Right lung (tissue), 5 donors: ENCODE measurements around the gene GFAP. TPM values are rescaled to one million over a fixed set of nuclear protein-coding genes. Genes with fewer than 3 reads are reported as not detected.

Source experiments
- DNase-seq, 2 donors: peaks; one replicate each; pipeline ENCODE4 v3.0.0-alpha.2; 2013
- polyA plus RNA-seq, 5 donors: library from polyadenylated mRNA; unstranded; fragments of 120-200 nt; gene quantifications; one replicate each; pipeline versions ENCODE4 v1.2.1 to v1.2.3, GENCODE V29; 2013; ENCODE audit warnings: inconsistent platforms in 1 of 5, low replicate concordance in 1 of 5; ENCODE audit not compliant: insufficient read length in 5 of 5, insufficient read depth in 1 of 5

Gene GFAP
- polyA plus RNA-seq, 5 donors, result 0.19 to 0.95 (median 0.58) TPM

DNA sequence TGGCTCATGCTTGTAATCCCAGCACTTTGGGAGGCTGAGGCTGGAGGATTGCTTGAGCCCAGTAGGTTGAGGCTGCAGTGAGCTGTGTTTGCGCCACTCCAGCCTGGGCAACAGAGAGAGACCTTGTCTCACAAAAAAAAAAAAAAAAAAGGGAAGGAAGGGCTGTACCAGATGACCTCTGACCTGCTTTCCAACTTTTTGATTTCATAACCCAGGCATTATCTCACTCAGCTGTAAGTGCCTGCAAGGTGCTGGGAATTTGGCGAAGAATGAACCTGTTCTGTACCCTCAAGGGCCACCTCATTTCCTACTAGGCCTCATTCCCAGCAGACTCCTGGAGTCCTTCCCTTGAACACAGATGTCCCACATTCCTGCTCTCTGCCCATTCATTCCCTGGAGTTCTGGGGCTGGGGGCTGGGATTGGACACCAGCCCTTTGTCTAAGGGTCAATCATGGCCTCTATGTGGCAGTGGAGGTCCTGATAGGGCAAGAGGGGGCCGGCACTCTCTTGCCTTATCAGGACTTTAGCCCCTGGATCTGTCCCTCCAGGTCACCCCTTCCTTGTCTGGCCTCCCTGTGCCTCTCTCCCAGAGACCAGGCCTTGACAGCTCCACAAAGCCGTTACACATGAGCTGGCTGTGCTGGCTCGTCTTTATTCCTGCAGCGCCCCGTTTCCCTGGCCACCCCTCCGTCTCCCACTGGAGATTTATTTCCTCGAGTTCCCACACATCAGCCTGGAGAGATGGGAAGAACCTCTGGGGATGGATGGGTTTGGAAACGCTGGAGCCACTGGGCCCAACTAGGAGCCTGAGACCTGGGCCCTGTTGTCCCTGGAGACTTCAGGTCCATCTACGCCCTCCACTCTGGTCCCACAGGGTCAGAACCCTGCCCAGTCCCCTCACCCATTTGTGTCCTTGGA is 821 bp upstream of the GFAP start:
- no peak for DNase-seq

GRCh38 chr17:44914698-44915271 is 515 bp downstream of the GFAP start:
- no peak for DNase-seq

DNA sequence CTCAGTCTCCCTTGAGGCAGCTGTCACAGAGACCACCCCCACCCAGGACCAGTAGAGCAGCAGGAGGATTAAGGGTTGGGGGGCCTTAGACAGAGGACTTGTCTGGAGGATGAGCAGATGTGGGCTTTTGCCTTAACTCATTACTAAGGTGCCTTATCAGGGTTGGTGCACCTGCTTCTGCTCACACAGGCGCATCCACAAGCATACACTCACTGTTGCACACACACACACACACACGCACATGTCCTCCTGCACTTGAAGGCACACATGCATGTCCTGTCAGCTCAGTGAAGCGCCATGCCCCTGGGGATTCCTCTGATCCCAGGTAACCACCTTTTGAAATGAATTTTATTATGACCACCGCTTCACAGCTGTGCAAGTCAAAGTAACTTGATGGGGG is 1.2 kb downstream of the GFAP start:
- DNase-seq, result no peak

- no peak for DNase-seq
Observed at GRCh38 chr17:44913676-44914075, 1.6 kb downstream of the GFAP start.

- no peak for DNase-seq
Observed at GRCh38 chr17:44912763-44913544, 2.3 kb downstream of the GFAP start.

GRCh38 chr17:44911133-44912001 is 3.9 kb downstream of the GFAP start:
- no peak for DNase-seq

- DNase-seq, result no peak
Observed at GRCh38 chr17:44910231-44911106, 4.8 kb downstream of the GFAP start.

GRCh38 chr17:44909681-44910144 is 5.6 kb downstream of the GFAP start:
- DNase-seq, result no peak

GRCh38 chr17:44908761-44909326 is 6.5 kb downstream of the GFAP start:
- DNase-seq, result no peak

DNA sequence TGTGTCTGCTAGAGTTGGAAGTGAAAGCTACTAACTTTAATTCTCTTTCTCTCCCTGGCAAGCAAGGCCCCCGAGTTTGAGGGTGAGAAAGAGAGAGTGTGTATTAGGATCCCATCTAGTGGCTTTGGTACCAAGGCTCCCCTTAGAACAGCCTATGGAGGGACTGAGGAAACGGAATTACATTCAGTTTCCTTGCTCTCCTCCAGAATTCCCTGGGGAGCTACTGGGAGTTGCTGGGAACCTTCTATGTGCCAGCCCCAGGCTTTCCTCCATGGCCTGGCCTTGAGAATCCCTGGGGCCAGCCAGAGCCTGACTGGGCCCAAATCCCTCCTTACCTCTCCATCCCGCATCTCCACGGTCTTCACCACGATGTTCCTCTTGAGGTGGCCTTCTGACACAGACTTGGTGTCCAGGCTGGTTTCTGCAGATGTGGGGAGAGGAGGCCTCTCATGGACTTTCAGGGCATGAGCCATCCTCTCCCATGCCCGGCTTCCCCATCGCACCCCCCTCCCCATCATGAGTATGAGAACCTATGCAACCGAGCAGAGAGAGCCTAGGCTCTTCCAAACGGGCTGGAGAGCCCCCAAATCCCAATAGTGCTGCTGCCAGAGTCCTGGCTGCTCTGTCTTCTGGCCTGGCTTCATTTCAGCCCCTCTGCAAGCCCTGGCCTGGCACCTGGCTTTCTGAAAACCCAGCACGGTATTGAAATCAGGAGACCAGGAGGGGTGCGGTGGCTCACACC is 7.4 kb downstream of the GFAP start:
- DNase-seq, result no peak

- DNase-seq, result no peak
Observed at GRCh38 chr17:44906763-44907728, 8.3 kb downstream of the GFAP start.

DNA sequence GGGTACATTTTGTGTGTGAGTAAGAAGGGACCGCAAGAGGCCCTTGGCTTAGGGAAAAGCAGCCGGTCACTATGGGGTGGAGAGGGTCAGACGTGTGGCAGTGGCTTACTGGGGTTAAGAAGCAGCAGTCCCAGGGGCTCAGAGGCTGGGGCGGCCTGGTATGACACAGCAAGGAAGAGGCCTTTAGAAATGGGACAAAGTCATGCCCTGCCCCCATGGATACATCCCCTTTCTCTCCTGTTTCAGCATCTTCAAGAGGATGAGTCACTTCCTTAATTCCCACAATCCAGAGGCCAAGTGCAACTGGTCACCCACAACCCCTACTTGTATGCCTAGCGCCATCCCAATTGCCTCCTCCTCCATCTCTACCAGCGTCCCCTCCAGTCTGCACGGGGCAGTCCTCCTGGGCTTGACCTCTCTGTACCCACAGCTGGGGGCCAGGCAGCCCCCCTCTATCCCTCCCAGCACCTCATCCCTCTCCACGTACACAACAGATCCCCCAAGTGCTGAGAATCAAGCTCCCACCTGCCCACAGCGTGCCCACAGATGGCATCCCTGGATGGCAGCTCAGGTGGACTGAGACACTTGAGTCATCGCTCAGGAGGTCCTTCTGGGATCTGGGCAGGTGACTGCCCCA is 9.2 kb downstream of the GFAP start:
- no peak for DNase-seq

DNA sequence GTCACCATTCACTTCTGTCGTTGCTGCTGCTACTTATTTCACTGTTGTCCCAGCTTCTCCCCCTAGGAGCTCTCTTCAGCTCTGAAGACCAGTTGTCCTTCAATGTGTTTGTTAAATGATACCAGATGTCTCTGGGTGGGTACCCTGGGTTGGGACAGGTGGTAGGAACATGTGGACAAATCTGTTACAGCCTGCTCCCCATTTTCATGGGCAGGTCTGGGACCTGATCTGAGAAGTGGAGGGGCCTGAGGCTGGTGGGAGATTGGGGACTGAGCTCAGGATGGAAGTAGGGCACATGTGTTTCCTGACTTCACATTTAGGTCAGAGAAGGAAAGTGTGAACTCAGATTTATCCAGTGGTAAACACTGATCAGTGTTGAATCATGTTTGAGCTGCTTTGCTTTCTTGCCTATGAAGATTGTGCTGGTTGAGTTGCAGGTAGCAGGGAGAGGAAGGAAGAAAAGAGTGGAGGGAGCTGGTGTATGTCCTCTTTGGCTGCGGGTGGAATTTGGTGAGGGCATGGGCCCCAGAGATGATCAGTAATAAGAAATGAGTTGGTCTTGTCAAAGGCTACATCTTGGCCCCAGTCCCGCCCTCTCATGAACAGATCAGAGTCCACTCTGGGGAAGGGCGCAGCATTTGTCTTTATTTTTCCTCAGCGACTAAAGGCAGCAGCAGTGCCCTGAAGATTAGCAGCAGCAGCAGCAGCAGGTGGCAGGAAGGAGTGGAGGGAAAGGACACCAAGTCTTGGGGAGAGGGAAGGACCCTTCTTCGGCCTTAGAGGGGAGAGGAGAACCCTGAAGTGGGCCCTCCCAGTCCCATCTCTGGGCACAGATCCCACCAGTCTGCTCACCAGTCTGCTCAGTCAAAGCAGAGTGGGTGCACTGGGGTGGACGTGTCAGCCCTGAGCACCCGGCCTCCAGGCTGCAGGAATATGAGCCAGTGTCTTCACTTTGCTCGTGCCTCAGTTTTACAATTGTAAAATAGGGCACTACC is 10.0 kb downstream of the GFAP start:
- no peak for DNase-seq

DNA sequence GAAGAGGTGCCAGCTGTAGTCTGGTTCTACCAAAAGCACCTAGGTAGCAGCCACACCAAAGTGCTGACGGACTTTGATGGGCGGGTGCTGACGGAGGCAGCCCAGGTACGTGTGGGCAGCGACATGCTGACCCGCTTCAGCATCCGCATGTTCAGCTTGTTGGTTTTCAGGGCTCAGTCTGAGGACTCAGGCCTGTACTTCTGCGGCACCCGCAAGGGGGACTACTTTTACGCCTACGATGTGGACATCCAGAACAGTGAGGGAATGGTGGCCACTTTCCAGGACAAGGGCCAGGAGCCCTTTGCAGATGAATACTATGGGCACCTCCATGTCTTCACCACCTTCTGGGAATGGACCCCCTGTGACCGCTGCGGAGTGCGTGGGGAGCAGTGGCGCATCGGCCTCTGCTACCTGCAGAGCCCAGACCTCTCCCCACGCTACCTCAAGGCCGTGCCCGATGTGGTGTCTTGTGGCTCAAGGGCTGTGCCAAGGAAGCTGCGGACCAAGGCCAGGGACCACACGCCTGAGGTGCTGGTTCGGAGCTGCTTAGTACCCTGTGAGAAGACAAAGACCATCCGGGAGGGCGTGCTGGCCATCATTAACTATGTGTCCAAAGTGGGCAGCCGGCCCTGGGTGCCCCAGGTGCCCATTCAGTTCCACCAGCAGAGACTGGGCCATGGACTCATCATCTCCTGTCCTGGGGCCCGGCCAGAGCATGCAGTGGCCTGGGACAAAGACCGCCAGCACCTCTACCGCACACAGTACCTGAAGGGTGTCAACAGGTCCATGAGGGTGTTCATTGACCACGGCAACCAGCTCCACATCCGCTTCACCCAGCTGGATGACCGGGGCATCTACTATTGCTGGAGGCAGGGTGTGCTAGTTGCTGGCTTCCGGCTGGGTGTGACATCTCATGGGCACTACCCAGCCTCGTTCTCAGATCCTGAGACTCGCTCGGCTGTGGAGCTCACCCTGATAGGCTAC is 11.0 kb downstream of the GFAP start:
- DNase-seq, result no peak
